HG02938 (cell line): Measurements from ENCODE around the gene EXT2.

Source experiments
- ATAC-seq: cut with Tn5 transposase; IDR thresholded peaks from one replicate; pipeline ENCODE4 v1.9.1; 2021; ENCODE audit warnings: mild to moderate bottlenecking, moderate library complexity; ENCODE audit not compliant: unreplicated experiment

Gene EXT2

GRCh38 chr11:44095506-44096359 is at the start of gene EXT2:
EXT2 (plus strand) TSS chr11:44095678; CDS start chr11:44107713, 12,035 bp downstream.
- peak; percentile 90 for ATAC-seq

GRCh38 chr11:44046182-44046581 is 49.3 kb upstream of the EXT2 start:
- no peak for ATAC-seq

GRCh38 chr11:44047298-44047697 is 48.2 kb upstream of the EXT2 start:
- ATAC-seq = no peak

- ATAC-seq = no peak
Observed at GRCh38 chr11:44047931-44048431, 47.5 kb upstream of the EXT2 start, which contains the start of gene ACCSL. ACCSL (plus strand) TSS chr11:44047981; CDS start chr11:44048037, 56 bp downstream.

- ATAC-seq = no peak
Observed at GRCh38 chr11:44049832-44050231, 45.6 kb upstream of the EXT2 start.

GRCh38 chr11:44051171-44051570 is 44.3 kb upstream of the EXT2 start:
- ATAC-seq = no peak

GRCh38 chr11:44057340-44057739 is 38.1 kb upstream of the EXT2 start:
- ATAC-seq = no peak

GRCh38 chr11:44058275-44058674 is 37.2 kb upstream of the EXT2 start:
- no peak for ATAC-seq

- ATAC-seq = no peak
Observed at GRCh38 chr11:44065161-44065661, 30.3 kb upstream of the EXT2 start.

GRCh38 chr11:44065841-44066731 is 29.4 kb upstream of the EXT2 start, which contains the start of gene ACCS:
ACCS (plus strand) TSS chr11:44066270; CDS start chr11:44067628, 1,358 bp downstream.
- ATAC-seq = peak; percentile 93

GRCh38 chr11:44066732-44067141 is 28.7 kb upstream of the EXT2 start:
- no peak for ATAC-seq

- ATAC-seq = no peak
Observed at GRCh38 chr11:44067266-44067665, 28.2 kb upstream of the EXT2 start.

- no peak for ATAC-seq
Observed at GRCh38 chr11:44068180-44068579, 27.3 kb upstream of the EXT2 start.

GRCh38 chr11:44071157-44071556 is 24.3 kb upstream of the EXT2 start:
- no peak for ATAC-seq

- no peak for ATAC-seq
Observed at GRCh38 chr11:44072757-44073658, 22.5 kb upstream of the EXT2 start.

- ATAC-seq = no peak
Observed at GRCh38 chr11:44078794-44079193, 16.7 kb upstream of the EXT2 start.

- no peak for ATAC-seq
Observed at GRCh38 chr11:44079376-44079775, 16.1 kb upstream of the EXT2 start.

- no peak for ATAC-seq
Observed at GRCh38 chr11:44080951-44081350, 14.5 kb upstream of the EXT2 start.

- ATAC-seq = no peak
Observed at GRCh38 chr11:44082645-44083044, 12.8 kb upstream of the EXT2 start.

GRCh38 chr11:44083433-44083832 is 12.0 kb upstream of the EXT2 start:
- no peak for ATAC-seq
